K562 (cell line): ENCODE results near the gene FUCA2. TPM values are rescaled to one million over a fixed set of nuclear protein-coding genes. Genes with fewer than 3 reads are reported as not detected.

Experiments used
- KLF10 ChIP-seq: fragments of 250-450 bp; sonication (Bioruptor Pico); IDR thresholded peaks from 2 replicates; pipeline ENCODE4 v1.6.1; 2021; ENCODE audit warnings: matching md5 sums
- POU5F1 ChIP-seq: fragments of 150-350 bp; IDR thresholded peaks from 2 replicates; pipeline ENCODE4 v1.6.1; 2014; ENCODE audit warnings: borderline replicate concordance, low read length, low read depth, mild to moderate bottlenecking; ENCODE audit not compliant: partially characterized antibody
- RBM15 ChIP-seq: fragments of 200-400 bp; formaldehyde crosslinking; IDR thresholded peaks from 2 replicates; pipeline ENCODE4 v1.6.1; 2018; ENCODE audit warnings: mild to moderate bottlenecking, low read length, moderate library complexity; ENCODE audit not compliant: insufficient read depth
- SIX5 ChIP-seq, 2 experiments: IDR thresholded peaks; 2 replicates each; pipeline ENCODE4 v1.6.1; 2011; ENCODE audit warnings: low read length in 2 of 2, borderline replicate concordance in 1 of 2, low read depth in 1 of 2, mild to moderate bottlenecking in 1 of 2, moderate library complexity in 1 of 2; ENCODE audit not compliant: insufficient read depth in 1 of 2
- polyA plus RNA-seq, 8 experiments: library from polyadenylated mRNA; depleted of rRNA in 4 of 8; stranded (reverse) in 5 of 8; unstranded in 3 of 8; fragments of >200 nt; fragmentation: Nextera tagmentation in 2 of 8; fragmentation: Illumina TruSeq in 1 of 8; extraction: Ambion mirVana in 2 of 8; extraction: Trizol in 1 of 8; gene quantifications; 2 replicates each; pipeline versions ENCODE4 v1.2.1 to v1.2.3, GENCODE V29; 2011 to 2014; ENCODE audit warnings: inconsistent platforms in 1 of 8, missing spikeins in 1 of 8
- total RNA-seq, 7 experiments: library from RNA; depleted of rRNA in 6 of 7; stranded (reverse); fragments of >200 nt in 6 of 7; fragmentation: Illumina TruSeq in 2 of 7; extraction: Trizol in 2 of 7; gene quantifications; 2 replicates each; pipeline versions ENCODE4 v1.2.1 to v1.2.3, GENCODE V29; 2011 to 2021; ENCODE audit warnings: low replicate concordance in 1 of 7
- TF ChIP-seq, protein P1 (sequence below): sonication (generic); formaldehyde crosslinking; IDR thresholded peaks from 2 replicates; pipeline ENCODE4 v1.8.0; 2023; ENCODE audit warnings: mild to moderate bottlenecking, missing genetic modification reagents

Gene FUCA2
- total and polyA plus RNA-seq, 9 of the 15 experiments (the other 6 are each of a cell fraction or from before 2014, with no cell fraction given): 20.6 to 112 (median 79.3) TPM

DNA sequence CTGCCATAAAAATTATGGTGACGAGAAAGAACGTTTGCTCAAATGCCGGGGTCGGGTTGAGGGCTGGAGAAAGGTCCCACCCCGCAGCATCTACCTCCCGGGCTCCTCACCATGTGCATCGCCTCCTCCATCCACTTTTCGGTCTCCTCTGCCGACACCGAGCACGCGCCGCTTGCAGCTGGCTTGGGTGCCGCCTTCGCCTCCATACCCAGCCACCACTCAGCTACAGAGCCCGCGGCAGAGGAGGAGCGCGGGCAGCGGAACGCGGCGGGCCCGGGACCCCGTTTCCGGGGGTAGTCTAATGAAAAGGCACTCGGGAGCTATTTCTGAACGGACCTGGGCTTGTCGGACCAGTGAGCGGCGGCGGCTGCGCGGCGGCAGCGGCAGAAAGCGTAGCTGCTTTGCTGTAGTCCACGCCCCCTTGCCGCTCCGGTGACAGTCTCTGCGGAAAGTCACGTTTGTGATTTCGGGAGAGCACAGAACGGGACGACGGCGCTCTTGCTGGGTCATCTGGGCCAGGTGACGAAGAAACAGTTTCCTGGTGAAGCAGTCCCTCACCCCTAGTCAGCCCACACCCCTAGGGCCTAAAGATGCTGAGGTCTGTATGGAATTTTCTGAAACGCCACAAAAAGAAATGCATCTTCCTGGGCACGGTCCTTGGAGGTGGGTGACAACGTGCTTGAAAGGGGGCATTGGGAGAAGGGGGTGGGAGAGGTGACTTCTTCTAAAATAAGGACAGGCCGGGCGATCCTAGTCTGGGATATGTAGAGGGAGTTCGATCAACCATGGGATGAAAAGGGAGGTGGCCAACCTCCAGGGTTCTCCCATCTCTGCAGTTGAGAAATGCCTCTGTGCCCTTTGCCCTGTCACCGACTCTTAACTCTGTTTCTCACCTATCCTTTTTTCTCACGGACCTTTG is 60.8 kb downstream of the FUCA2 start, which contains the start of the genes ADAT2 and PEX3 (continued):
- peak; percentile 63 to 70; a peak in 3 of 4 replicates for TF ChIP-seq SIX5 (IDR thresholded peaks at IDR 0.05; ENCODE audit: borderline replicate concordance in 1 of 2, insufficient read depth in 1 of 2, low read depth in 1 of 2, low read length in 2 of 2)
- TF ChIP-seq KLF10: no peak
- TF ChIP-seq RBM15: 0 out of 2 replicates have a peak, but pooled peaks have one; percentile 51
- TF ChIP-seq, protein P1, sequence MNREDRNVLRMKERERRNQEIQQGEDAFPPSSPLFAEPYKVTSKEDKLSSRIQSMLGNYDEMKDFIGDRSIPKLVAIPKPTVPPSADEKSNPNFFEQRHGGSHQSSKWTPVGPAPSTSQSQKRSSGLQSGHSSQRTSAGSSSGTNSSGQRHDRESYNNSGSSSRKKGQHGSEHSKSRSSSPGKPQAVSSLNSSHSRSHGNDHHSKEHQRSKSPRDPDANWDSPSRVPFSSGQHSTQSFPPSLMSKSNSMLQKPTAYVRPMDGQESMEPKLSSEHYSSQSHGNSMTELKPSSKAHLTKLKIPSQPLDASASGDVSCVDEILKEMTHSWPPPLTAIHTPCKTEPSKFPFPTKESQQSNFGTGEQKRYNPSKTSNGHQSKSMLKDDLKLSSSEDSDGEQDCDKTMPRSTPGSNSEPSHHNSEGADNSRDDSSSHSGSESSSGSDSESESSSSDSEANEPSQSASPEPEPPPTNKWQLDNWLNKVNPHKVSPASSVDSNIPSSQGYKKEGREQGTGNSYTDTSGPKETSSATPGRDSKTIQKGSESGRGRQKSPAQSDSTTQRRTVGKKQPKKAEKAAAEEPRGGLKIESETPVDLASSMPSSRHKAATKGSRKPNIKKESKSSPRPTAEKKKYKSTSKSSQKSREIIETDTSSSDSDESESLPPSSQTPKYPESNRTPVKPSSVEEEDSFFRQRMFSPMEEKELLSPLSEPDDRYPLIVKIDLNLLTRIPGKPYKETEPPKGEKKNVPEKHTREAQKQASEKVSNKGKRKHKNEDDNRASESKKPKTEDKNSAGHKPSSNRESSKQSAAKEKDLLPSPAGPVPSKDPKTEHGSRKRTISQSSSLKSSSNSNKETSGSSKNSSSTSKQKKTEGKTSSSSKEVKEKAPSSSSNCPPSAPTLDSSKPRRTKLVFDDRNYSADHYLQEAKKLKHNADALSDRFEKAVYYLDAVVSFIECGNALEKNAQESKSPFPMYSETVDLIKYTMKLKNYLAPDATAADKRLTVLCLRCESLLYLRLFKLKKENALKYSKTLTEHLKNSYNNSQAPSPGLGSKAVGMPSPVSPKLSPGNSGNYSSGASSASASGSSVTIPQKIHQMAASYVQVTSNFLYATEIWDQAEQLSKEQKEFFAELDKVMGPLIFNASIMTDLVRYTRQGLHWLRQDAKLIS (CRISPR knock-in tag): peak; percentile 98
- TF ChIP-seq POU5F1: peak; percentile 63
